Measurements from ENCODE around the gene RHBDF2.

DNA sequence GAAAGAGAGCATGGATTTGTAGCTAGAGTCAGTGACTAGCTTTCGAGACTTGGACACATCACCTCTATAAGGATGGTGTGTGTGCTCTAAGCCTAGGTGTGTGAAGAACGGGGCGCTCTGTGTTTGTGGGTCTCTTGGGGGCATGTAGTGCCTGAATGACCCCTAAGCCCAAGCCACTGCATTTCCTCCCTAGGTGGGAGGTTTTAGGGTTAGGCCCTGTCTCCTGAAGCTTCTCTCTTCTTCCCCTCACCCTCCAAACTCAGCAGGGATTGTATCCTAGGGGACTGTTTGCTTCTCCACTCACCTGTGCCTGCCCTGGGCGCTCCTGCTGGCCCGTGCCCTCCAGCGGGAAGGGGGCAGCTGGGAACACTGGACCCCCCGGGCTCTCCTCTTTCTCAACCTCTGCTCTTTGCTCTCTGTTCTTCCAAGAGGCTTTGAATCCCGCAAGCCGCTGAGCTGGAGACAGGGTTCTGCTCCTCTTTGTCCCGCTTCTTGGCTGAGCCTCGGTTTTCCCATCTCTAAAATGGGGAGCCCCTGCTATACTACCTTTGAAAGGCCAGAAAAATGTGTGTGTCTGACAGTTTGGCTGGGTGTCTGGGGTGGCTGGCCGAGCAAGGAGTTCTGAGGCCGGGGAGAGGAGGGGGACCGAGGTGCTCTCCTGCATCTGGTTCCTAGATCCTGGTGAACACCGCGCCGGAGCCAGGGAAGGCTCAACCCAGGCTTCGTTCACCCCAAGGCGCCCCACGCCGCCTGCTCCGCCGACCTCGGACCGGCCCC lies 35.5 kb upstream of the RHBDF2 start:
- no peak for TF ChIP-seq SP1 (CRISPR knock-in tag; conservative IDR thresholded peaks at IDR 0.05)
- no peak for TF ChIP-seq ZBTB21 (CRISPR knock-in tag; IDR thresholded peaks at IDR 0.05; ENCODE audit: borderline replicate concordance)
- no peak for TF ChIP-seq FOXP1 (CRISPR knock-in tag; IDR thresholded peaks at IDR 0.05; ENCODE audit: borderline replicate concordance)
- no peak for TF ChIP-seq MXD4 (CRISPR knock-in tag; IDR thresholded peaks at IDR 0.05; ENCODE audit: borderline replicate concordance)
- TF ChIP-seq JUN (CRISPR knock-in tag; IDR thresholded peaks at IDR 0.05), result no peak

Measured in WTC11 (cell line).